ENCODE measurements around the gene NCKIPSD. TPM values are rescaled to one million over a fixed set of nuclear protein-coding genes. Genes with fewer than 3 reads are reported as not detected.

NCKIPSD gene
- total RNA-seq, 1 experiment from 2014 or later = 46.0 TPM

DNA sequence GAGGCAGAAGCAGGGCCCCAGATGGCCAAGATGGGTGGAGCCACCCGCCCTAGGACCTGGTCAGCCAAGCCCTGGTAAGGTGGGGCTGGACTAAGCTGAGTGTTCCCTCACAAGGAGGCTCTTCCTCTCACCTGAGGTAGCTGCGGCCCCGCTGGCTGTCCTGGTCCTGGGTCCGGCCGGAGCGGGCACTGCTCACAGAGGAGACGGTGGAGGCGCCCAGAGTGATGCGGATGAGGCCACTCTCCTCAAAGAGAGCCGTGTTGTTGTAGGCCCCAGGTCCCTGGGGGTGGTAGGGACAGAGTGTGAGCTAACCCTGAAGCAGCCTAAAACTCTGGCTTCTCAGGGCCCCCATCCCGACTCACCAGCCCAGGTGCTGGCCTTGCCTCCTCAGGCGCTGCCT is 43.1 kb downstream of the NCKIPSD start:
- H3K9me3 ChIP-seq (ENCODE audit: control insufficient read depth, low read depth, low read length) = no peaks in the 10 kb centered on the region
- H3K4me3 Mint-ChIP-seq = no peak overlapping the region
- no peak overlapping the region for H3K27ac Mint-ChIP-seq
- H4K20me1 ChIP-seq (ENCODE audit: control insufficient read depth, insufficient read depth, insufficient read length) = peaks cover 2% of the 10 kb centered on the region
- no peaks in the 10 kb centered on the region for H3K9me3 Mint-ChIP-seq
- no peak overlapping the region for H4K5ac ChIP-seq (ENCODE audit: insufficient read length, low read depth, low read length)
- TF ChIP-seq, protein P1, sequence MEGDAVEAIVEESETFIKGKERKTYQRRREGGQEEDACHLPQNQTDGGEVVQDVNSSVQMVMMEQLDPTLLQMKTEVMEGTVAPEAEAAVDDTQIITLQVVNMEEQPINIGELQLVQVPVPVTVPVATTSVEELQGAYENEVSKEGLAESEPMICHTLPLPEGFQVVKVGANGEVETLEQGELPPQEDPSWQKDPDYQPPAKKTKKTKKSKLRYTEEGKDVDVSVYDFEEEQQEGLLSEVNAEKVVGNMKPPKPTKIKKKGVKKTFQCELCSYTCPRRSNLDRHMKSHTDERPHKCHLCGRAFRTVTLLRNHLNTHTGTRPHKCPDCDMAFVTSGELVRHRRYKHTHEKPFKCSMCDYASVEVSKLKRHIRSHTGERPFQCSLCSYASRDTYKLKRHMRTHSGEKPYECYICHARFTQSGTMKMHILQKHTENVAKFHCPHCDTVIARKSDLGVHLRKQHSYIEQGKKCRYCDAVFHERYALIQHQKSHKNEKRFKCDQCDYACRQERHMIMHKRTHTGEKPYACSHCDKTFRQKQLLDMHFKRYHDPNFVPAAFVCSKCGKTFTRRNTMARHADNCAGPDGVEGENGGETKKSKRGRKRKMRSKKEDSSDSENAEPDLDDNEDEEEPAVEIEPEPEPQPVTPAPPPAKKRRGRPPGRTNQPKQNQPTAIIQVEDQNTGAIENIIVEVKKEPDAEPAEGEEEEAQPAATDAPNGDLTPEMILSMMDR (conservative IDR thresholded peaks at IDR 0.05) = no peak
- no peak overlapping the region for H3K4me2 ChIP-seq (ENCODE audit: insufficient read depth, insufficient read length, low read length)
- H3K79me1 ChIP-seq (ENCODE audit: insufficient read depth, low read depth, low read length, poor library complexity, severe bottlenecking) = no peaks in the 10 kb centered on the region
- no peak overlapping the region for H2BK20ac ChIP-seq (ENCODE audit: low read depth, low read length, poor library complexity, severe bottlenecking)
- no peak overlapping the region for H3K14ac ChIP-seq (ENCODE audit: insufficient read depth, low read length)
- DNase-seq = no peak
- no peak overlapping the region for H2AFZ ChIP-seq (ENCODE audit: low read length)
- no peak overlapping the region for H4K8ac ChIP-seq (replicated peaks; ENCODE audit: insufficient read length, low read depth, low read length)
- no peak overlapping the region for H3K27ac ChIP-seq (ENCODE audit: insufficient read length, low read depth, low read length)
- no peak overlapping the region for H2BK120ac ChIP-seq (ENCODE audit: low read depth, low read length, poor library complexity, severe bottlenecking)
- no CpG with 5 or more reads among the region's 12 CpGs for WGBS (ENCODE audit: extremely low coverage, insufficient read length, low lambda C conversion rate)
- no peak overlapping the region for H2AK5ac ChIP-seq (ENCODE audit: insufficient read length, low read length)
- H3K79me2 ChIP-seq (ENCODE audit: insufficient read depth, low read length) = no peaks in the 10 kb centered on the region
- no peak overlapping the region for H3K56ac ChIP-seq (ENCODE audit: insufficient read length, low read depth, low read length)
- H3K9ac ChIP-seq (ENCODE audit: extremely low read depth, insufficient read length, low read length) = no peak overlapping the region
- H3K23ac ChIP-seq (ENCODE audit: insufficient read length, low read depth, low read length) = no peak overlapping the region
- peaks cover 26 to 76% (median 74%) of the 10 kb centered on the region in 3 experiments for H3K36me3 Mint-ChIP-seq (ENCODE audit: insufficient read depth in 1 of 3, low read depth in 3 of 3)
- H3K18ac ChIP-seq (ENCODE audit: insufficient read length, low read depth, low read length) = no peak overlapping the region
- no peak overlapping the region for H4K91ac ChIP-seq (ENCODE audit: insufficient read length, low read depth, low read length)
- H3K23me2 ChIP-seq (ENCODE audit: insufficient read length, low read depth, low read length, poor library complexity, severe bottlenecking) = no peaks in the 10 kb centered on the region
- H2BK12ac ChIP-seq (ENCODE audit: insufficient read length, low read depth, low read length) = no peak overlapping the region
- no peak overlapping the region for H2BK5ac ChIP-seq (ENCODE audit: insufficient read length, low read length)
- no peak overlapping the region for H2BK15ac ChIP-seq (ENCODE audit: low read depth, low read length)
- no peaks in the 10 kb centered on the region; the same call in 1 of the 2 replicates for H3K27me3 Mint-ChIP-seq (ENCODE audit: low read depth)
- H3K4me1 ChIP-seq (ENCODE audit: insufficient read depth, low read length) = no peaks in the 10 kb centered on the region
- H3K4me1 Mint-ChIP-seq = peaks cover 6% of the 10 kb centered on the region in 2 experiments; a peak in 3 of 4 replicates
- H3K4ac ChIP-seq (ENCODE audit: low read depth, low read length) = no peak overlapping the region
- no peak overlapping the region for H3T11ph ChIP-seq (ENCODE audit: low read length)
- H3K27me3 ChIP-seq (ENCODE audit: insufficient read depth, low read length) = no peaks in the 10 kb centered on the region

Data from H9 (cell line).